ENCODE measurements around the gene NOB1.

The NOB1 gene

GRCh38 chr16:69712277-69712676, 42.4 kb downstream of the NOB1 start:
- no peak for FAIRE-seq

GRCh38 chr16:69711115-69711740, 43.5 kb downstream of the NOB1 start:
- DNase-seq (ENCODE audit: insufficient read length): no peak

More at GRCh38 chr16:69712277-69712676, 42.4 kb downstream of the NOB1 start:
- no peak for TF ChIP-seq TAF1 (IDR thresholded peaks at IDR 0.05; ENCODE audit: borderline replicate concordance, low read depth, low read length)
- no peak for TF ChIP-seq POLR2A (IDR thresholded peaks at IDR 0.05; ENCODE audit: low read depth, low read length)
- no peak for TF ChIP-seq POLR2AphosphoS5 (IDR thresholded peaks at IDR 0.05; ENCODE audit: low read depth, low read length)
- DNase-seq (ENCODE audit: insufficient read length): no peak

GRCh38 chr16:69709456-69710084, 45.2 kb downstream of the NOB1 start:
- no peak for TF ChIP-seq TAF1 (IDR thresholded peaks at IDR 0.05; ENCODE audit: borderline replicate concordance, low read depth, low read length)
- TF ChIP-seq POLR2A (IDR thresholded peaks at IDR 0.05; ENCODE audit: low read depth, low read length): no peak
- no peak for TF ChIP-seq POLR2AphosphoS5 (IDR thresholded peaks at IDR 0.05; ENCODE audit: low read depth, low read length)
- DNase-seq (ENCODE audit: insufficient read length): no peak
- peak; percentile 33 for FAIRE-seq

More at GRCh38 chr16:69711115-69711740, 43.5 kb downstream of the NOB1 start:
- FAIRE-seq: no peak
- TF ChIP-seq TAF1 (IDR thresholded peaks at IDR 0.05; ENCODE audit: borderline replicate concordance, low read depth, low read length) (no peak), POLR2A (IDR thresholded peaks at IDR 0.05; ENCODE audit: low read depth, low read length) (no peak), POLR2AphosphoS5 (IDR thresholded peaks at IDR 0.05; ENCODE audit: low read depth, low read length) (no peak)

GRCh38 chr16:69707920-69708683, 46.6 kb downstream of the NOB1 start:
- DNase-seq (ENCODE audit: insufficient read length) (no peak), FAIRE-seq (no peak)
- TF ChIP-seq POLR2AphosphoS5 (IDR thresholded peaks at IDR 0.05; ENCODE audit: low read depth, low read length) (no peak), POLR2A (IDR thresholded peaks at IDR 0.05; ENCODE audit: low read depth, low read length) (no peak), TAF1 (IDR thresholded peaks at IDR 0.05; ENCODE audit: borderline replicate concordance, low read depth, low read length) (no peak)

GRCh38 chr16:69706975-69707340, 47.8 kb downstream of the NOB1 start:
- TF ChIP-seq POLR2A (IDR thresholded peaks at IDR 0.05; ENCODE audit: low read depth, low read length) (no peak), TAF1 (IDR thresholded peaks at IDR 0.05; ENCODE audit: borderline replicate concordance, low read depth, low read length) (no peak), POLR2AphosphoS5 (IDR thresholded peaks at IDR 0.05; ENCODE audit: low read depth, low read length) (no peak)
- DNase-seq (ENCODE audit: insufficient read length): no peak
- FAIRE-seq: no peak

- no peak for TF ChIP-seq POLR2A (IDR thresholded peaks at IDR 0.05; ENCODE audit: low read depth, low read length)
- no peak for TF ChIP-seq TAF1 (IDR thresholded peaks at IDR 0.05; ENCODE audit: borderline replicate concordance, low read depth, low read length)
- no peak for TF ChIP-seq POLR2AphosphoS5 (IDR thresholded peaks at IDR 0.05; ENCODE audit: low read depth, low read length)
- no peak for DNase-seq (ENCODE audit: insufficient read length)
- FAIRE-seq: no peak
Measured at GRCh38 chr16:69706256-69706974, 48.3 kb downstream of the NOB1 start.

- DNase-seq (ENCODE audit: insufficient read length) (no peak), FAIRE-seq (no peak)
- TF ChIP-seq POLR2AphosphoS5 (IDR thresholded peaks at IDR 0.05; ENCODE audit: low read depth, low read length): no peak
- no peak for TF ChIP-seq TAF1 (IDR thresholded peaks at IDR 0.05; ENCODE audit: borderline replicate concordance, low read depth, low read length)
- no peak for TF ChIP-seq POLR2A (IDR thresholded peaks at IDR 0.05; ENCODE audit: low read depth, low read length)
Measured at GRCh38 chr16:69703638-69704037, 51.1 kb downstream of the NOB1 start.

GRCh38 chr16:69701866-69702265, 52.9 kb downstream of the NOB1 start:
- FAIRE-seq (no peak), DNase-seq (ENCODE audit: insufficient read length) (no peak)
- TF ChIP-seq POLR2A (IDR thresholded peaks at IDR 0.05; ENCODE audit: low read depth, low read length) (no peak), POLR2AphosphoS5 (IDR thresholded peaks at IDR 0.05; ENCODE audit: low read depth, low read length) (no peak), TAF1 (IDR thresholded peaks at IDR 0.05; ENCODE audit: borderline replicate concordance, low read depth, low read length) (no peak)

- DNase-seq (ENCODE audit: insufficient read length): no peak
- FAIRE-seq: no peak
- TF ChIP-seq POLR2A (IDR thresholded peaks at IDR 0.05; ENCODE audit: low read depth, low read length): no peak
- no peak for TF ChIP-seq POLR2AphosphoS5 (IDR thresholded peaks at IDR 0.05; ENCODE audit: low read depth, low read length)
- TF ChIP-seq TAF1 (IDR thresholded peaks at IDR 0.05; ENCODE audit: borderline replicate concordance, low read depth, low read length): no peak
Measured at GRCh38 chr16:69701452-69701851, 53.3 kb downstream of the NOB1 start.

GRCh38 chr16:69699915-69700314, 54.8 kb downstream of the NOB1 start:
- FAIRE-seq (no peak), DNase-seq (ENCODE audit: insufficient read length) (no peak)
- TF ChIP-seq TAF1 (IDR thresholded peaks at IDR 0.05; ENCODE audit: borderline replicate concordance, low read depth, low read length): no peak
- TF ChIP-seq POLR2A (IDR thresholded peaks at IDR 0.05; ENCODE audit: low read depth, low read length): no peak
- TF ChIP-seq POLR2AphosphoS5 (IDR thresholded peaks at IDR 0.05; ENCODE audit: low read depth, low read length): no peak

- DNase-seq (ENCODE audit: insufficient read length) (no peak), FAIRE-seq (no peak)
- TF ChIP-seq POLR2AphosphoS5 (IDR thresholded peaks at IDR 0.05; ENCODE audit: low read depth, low read length) (no peak), POLR2A (IDR thresholded peaks at IDR 0.05; ENCODE audit: low read depth, low read length) (no peak), TAF1 (IDR thresholded peaks at IDR 0.05; ENCODE audit: borderline replicate concordance, low read depth, low read length) (no peak)
Measured at GRCh38 chr16:69698404-69698803, 56.3 kb downstream of the NOB1 start.

Data from GM12892 (cell line).